Measurements from ENCODE around the gene VTCN1.
"Not testable (repeated sequence)": the region's sequence is repeated elsewhere in the genome, so short reads cannot be mapped to it uniquely, and the experiment has no call there.

The VTCN1 gene

DNA sequence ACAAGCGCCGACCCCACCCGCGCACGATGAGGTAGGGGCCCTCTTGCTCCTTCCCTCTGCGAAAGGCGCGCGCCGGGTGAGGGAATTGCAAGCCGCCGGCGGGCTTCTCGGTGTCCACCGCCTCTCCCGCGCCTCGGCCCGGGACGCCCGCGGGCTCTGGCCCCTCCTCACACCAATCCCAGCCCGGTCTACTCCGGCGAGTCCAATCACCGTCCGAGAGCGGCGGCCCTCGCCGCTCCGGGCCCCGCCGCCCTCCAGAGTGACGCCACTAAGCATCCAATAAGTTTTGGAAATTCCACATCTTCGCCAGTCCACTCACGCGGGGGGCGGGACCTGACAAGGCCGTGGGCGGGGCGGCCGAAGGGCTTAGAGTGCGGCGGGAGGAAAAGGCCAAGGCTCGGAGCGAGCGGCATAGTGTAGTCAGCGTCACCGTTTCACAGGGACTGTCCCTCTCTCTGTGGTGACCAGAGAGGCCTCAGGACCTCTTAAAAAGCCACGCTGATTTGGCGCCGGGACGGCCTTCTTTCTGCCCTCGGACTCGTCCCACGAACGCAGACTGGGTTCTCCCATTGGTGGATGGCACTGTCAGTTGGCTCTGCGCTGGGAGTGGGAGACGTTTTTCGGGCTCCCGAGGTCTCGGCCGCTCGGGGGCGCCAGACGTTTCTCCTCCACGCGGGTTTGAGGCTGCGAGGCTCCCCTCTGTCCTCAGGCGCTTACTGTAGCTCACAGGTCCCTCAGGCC is 89.0 kb downstream of the VTCN1 start, which contains the start of gene TRIM45:
Gene TRIM45, minus strand, starts transcription at position 161 of the 741 bp plus-strand sequence. CDS start 548 bp downstream, outside the sequence.
- DNase-seq, result peak; percentile 98

DNA sequence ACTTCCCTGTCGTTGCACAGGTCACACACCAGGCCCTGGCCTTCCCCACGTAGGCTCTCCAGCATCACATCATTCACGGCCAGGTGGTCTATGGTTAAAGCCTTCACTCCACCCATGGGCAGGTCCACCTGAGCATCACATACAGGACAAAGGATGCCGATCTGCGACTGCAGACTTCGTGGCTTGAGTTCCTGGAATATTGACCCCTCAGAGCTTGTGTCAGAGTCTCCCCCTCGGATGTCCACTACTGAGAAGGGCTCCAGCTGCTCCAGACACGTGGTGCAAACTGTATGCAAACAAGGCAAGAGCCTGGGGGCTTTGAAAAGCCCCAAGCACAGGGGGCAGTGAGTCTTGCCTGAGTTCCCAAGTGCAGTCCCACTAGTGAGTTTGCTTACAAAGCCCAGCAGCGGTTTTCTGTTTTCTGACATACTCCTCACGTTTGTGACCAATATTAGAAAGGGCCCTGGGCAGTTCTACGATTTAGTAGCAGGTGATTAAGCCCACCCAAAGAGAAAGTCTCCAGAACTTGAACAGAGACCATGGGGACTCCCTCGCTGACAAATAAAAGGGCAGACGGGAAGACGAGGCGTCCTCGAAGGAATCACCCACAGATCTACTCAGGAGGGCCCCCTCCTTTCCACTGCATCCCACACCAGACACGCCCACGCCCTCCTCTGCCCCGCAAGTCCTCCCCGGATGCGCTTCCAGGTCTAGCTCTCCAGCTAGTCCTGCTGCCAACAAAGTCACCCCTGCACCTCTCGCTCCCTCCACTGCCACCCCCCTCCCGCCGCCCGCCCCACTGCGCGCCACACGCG is 89.7 kb downstream of the VTCN1 start:
- DNase-seq, result no peak

DNA sequence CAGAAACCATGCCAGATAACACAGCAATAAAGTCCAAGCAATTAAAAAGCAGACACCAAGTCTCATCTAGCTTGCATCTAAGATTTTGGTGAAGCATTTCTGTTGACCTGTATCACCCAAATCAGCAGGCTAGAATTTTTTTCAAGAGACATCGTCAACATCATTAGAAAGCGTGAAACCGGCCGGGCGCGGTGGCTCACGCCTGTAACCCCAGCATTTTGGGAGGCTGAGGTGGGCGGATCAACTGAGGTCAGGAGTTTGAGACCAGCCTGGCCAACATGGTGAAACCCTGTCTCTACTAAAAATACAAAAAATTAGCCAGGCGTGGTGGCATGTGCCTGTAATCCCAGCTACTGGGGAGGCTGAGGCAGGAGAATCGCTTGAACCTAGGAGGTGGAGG is 91.6 kb downstream of the VTCN1 start:
- DNase-seq, result not testable (repeated sequence)

DNA sequence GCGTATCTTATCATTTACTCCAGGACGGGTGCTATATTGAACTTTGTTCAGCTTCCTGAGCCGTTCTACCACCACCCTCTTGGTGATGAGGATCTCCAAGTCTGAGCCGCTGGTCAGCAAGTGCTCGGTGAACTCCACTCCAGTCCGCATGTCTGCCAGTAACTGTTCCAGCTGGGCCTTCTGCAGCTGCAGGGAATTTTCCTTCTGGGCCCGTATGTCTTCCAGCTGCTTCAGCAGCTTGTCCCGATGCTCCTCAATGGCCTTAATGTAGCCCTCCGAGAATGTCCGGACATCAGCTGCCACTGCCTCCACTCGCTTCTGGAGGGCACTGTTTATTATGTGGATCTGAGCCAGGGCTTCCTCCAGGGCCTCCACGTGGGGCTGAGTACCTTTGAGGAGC is 92.6 kb downstream of the VTCN1 start:
- no peak for DNase-seq

DNA sequence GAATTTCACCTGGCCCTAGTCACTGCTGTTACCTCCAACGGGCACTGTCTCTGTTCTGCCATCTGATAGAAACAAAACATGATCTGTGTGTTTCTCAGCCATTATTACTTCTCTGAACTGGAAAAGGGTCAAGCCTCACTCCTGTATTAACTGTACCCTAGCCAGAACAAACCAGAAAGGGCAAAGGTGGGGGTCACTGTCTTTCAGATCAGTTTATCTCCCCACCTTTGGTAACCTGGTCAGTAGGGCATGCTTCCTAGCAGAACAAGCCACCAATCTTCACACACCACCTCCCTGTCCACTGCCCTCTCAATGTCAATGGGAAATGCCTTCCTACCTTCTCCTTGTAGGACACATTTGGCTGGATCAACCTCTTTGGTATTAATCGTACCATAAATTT is 93.0 kb downstream of the VTCN1 start:
- DNase-seq, result no peak

DNA sequence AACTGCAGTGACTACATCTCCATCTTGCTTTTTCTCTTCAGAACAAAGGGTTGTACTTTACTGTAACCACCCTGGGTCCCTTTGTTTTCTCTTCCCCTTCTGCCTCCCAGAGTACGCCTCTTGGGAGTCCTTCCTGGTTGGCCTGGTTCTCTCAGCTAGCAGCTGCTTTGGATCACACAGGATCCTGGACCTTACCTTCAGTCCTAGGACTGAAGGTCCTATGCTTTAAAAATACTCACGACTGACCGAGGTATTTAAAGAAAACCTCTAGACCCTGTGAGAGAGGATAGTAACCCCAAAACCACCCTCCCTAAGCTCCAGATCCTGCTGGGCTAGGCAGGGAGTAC is 94.0 kb downstream of the VTCN1 start:
- DNase-seq, result no peak

DNA sequence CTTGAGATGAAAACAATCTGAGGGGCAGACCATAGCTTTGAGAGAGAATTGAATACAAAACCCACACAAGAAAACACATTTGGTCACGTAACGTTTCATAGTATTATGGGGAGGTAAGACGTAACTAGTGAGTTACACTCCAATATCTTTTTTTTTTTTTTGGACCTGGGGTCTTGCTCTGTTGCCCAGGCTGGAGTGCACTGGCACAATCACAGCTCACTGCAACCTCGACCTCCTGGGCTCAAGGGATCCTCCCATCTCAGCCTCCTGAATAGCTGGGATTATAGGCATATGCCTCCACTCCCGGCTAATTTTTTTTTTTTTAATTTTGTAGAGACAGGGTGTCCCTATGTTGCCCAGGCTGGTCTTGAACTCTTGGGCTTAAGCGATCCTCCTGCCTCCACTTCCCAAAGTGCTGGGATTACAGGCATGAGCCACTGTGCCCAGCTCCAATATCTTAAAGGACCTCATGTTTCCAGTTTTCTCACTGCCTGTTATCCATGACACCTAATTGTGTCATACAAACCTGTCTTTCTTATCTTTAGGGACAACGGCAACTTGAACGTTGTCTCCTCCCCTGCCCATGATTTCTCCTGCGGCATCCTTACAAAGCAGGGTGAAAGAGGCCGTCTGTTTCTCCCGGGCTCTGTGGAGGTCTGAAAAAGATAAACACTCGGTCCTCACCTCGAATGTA is 94.5 kb downstream of the VTCN1 start:
- no peak for DNase-seq

DNA sequence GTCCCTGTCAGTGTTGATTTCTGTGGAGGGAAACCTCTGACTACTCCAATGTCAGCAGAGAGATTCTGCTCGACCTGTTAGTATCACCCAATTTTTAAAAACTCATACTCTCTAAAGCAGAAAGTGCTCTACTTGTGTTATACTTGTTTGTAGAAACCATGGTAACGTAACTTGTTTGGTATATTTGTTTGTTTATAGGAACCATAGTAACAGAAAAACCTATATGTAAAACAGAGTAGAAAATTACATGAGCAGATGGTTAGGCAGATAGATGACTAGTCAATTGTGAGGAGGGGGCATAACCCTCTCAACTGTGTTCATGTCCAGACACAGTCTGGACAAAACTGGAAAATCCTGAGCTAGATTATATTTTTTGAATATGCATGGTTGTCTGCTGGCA is 95.8 kb downstream of the VTCN1 start:
- no peak for DNase-seq

DNA sequence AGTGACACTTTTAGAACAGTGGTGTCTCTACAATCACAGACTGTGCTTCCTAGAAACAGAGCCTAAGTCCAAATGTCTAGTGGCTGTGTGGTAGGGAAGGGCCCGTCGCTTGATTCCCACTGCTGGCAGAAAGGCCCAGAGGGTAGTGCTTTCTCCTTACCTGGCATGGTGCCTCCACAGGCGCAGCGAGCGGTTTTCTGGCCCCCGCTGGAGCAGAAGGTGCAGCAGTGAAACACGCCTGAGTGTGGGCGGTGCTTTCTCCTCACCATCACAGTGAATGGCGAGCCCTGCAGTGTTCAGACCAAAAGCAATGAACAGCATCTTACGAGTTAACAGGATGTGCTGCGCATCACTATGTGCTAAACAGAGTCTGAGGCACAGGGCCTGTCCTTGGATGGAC is 97.5 kb downstream of the VTCN1 start:
- DNase-seq, result no peak

DNA sequence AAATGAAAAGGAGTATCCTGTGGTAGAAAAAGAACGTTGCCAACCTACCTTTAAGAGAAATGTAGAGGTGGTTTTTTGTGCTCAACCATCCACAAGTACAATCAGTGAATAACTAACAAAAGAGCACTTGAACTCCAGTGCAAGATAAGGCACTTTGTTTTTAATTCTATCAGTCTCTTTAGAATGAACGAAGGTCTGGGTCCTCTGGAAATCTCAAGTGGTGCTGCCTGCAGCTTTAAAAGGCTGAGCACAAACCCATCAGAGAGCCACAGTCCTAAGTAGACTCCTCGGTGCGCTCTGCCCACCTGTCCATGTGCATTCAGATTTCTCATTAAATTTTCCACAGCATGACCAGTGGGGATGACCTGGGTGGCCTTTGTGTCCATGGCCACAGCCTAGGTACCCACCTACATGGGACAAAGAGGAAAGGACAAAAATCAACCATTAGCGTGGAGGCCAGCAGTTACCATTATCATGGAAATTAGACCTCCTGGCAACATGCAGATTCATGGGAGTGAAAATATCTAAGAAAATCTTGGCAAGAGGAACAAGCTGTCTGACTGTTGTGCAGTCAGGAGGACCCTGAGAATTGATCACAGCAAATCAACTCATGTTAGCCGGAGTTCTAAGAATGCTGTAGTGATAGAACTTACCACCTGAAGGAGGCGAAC is 98.5 kb downstream of the VTCN1 start:
- DNase-seq, result no peak

DNA sequence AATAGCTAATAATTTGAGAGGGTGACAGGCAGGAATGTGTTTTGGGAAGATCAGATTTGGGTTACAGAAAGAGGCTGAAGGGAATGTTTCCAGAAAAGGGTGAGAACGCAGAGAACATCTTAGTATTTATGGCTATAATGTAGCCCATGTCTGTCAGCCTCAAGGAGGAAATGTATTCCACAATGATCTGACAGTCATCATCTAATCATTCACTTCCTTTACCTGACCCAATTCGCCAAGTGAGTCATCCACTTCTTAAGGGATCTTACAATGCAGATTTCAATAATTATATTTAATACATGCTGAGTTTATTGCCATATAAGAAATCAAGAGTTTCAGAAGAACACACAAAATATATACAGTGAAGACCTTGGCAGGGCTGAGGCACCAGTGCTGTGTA is 100.0 kb downstream of the VTCN1 start:
- DNase-seq, result no peak

DNA sequence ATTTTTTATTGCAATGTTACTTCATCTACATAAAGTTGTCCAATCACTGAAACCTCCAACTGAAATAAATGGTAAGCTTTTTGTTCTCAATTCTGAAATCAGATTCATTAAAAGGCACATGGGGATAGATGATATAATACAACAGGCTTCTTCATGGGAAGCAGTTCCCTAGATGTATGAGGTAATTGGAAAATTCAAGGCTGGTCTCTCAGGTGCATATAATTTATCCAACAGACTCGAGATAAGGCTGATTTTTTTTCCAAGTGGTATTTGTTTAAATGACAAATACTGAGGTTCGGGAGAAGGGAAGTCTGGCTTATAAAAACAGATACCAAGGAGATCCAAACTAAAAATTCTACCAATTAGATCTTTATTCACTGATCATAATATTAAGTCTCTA is 103.4 kb downstream of the VTCN1 start:
- DNase-seq, result no peak

DNA sequence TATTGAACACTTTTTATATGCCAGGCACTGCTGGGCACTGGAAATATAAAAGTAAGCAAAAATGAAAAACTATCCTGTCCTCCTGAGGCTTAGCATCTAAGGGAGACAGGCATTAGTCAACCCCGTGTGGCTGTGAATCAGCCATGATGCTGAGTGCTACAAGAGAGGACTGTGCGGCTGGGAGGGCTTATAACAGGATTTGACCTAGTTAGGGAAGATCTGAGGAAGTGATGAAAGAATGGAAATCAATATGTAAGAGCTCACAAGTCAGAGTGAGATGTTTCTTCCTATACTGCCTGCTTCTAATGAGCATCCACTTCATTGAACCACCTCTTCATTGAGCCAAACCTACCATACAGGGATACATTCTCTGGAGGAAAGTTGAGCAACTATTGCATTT is 104.2 kb downstream of the VTCN1 start:
- peak in 1 of 2 donors; percentile 13 for DNase-seq

DNA sequence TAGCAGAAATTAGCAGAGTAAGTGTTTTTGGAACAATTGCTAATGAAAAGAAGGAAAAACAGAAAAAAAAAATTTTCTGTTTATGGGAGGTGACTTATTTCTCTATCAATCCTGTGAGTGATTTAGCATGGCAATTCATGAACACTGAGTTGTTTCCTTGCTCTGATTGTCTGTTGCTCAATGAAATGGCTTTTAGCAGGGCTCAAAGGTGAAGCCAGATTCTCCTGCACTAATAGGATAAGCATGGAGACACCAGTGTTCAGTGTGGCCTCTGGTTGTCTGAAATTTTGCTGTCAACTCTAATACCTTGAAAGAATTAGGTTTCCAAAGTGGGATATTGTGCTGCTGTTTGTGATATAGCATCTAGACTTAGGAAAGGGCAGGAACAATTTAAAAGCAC is 105.0 kb downstream of the VTCN1 start:
- no peak for DNase-seq

DNA sequence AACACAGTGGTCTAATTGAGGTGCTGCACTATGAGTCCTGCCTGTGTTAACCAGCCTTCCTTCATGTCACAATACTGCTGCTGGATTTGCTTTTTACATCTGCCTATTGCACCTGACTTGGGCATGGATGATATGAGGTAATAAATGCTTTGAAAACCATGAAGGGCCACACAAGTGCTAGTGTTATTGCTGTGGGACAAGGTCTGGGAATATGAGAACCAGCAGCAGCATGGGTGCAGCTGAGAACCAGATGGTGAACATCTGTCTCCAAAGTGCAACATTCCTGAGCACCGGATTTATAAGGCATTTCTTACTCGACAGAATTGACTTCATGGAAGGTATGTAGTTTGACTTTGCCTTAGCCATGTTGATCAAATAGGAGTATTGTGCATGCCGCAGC is 105.7 kb downstream of the VTCN1 start:
- no peak for DNase-seq

DNA sequence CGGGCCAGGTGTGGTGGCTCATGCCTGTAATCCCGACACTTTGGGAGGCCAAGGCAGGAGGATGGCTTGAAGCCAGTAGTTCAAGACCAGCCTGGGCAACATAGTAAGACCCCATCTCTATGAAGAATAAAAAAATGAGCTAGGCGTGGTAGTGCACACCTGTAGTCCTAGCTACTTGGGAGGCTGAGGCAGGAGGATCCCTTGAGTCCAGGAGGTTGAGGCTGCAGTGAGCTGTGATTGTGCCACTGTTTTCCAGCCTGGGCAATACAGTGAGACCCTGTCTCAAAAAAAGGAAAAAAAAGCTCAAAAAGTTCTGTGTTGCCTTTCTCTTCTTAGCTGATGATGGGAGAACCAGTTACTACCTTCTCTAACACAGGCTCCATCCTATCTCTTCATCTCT is 108.9 kb downstream of the VTCN1 start:
- not testable (repeated sequence) for DNase-seq

DNA sequence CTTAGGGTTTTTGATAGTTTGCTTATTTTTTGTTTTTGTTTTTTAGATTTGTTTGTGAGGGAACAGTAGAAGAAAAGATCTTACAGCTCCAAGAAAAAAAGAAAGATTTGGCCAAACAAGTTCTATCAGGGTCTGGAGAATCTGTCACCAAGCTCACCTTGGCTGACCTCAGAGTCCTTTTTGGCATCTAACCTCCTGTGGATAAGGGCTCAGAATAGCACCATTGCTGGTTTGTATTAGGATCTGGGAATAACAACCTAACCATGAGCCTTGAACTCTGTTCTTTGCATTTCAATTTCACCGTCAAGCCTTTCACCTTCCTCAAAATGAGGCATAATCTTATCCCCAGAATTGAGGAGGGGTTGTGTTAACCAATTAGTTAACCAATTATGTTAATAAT is 109.4 kb downstream of the VTCN1 start:
- no peak for DNase-seq

DNA sequence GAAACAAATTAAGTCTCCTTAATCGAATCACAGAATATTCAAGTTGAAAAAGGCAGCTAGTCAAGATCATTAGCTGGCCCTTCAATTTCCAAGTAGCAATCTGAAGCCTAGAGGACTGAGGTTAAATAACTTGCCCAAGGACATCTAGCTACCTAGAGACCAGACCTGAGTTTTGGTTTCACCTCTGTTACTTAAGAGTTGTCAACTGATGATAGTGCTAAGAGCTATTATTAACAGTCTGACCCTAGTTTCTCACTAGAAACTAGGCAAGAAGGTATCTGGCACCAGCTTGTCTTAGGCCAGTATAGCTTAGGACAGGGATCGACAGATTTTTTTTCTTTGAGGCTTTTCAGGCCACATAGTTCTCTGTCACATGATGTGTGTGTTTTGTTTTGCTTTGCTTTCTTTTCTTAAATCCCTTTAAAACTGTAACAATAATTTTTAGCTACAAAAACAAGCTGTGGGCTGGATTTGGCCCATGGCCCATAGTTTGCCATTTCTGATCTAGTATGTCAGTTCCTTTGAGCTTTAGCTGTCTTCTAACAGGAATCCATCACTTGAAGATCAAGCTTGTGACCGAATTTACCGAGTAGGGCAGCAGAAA is 112.3 kb downstream of the VTCN1 start:
- DNase-seq, result no peak

DNA sequence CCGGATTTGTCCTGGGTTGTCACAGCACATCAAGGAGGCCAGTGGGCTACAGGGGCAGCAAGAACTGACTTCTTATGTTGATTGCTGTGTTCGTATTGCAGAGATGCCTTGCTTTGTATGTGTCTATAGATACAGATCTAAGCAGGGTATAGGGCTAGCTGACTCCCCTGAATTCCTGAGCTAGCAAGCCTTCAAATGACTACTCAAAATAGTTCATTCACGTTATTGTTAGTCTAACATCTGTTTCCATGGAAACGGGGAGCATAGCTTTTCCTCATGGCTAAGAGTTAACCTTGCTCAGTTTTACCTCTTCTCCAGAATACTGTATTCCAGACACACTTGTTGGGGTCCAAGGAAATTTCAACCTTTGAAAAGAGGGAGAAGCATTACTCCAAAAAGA is 113.3 kb downstream of the VTCN1 start:
- no peak for DNase-seq

DNA sequence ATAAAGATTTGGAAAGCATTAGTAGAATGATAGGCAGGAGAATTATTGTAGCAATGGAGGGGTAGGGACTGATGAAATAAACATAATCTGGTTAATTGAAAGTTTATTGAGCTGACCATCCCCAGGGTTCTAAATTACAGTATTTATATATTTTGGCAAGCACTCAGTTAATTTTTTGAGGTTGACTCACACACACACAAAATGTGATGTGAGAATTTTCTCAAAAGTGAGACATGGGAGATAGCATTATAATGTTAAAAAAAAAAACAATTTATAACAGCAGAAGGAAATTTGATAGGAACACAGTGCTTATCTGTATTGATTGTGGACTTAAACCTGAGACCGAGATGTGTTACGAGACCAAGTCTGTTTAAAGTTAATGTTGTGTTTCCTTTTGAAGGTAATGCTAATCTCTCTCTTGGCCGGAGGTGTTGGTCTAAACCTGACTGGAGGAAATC is 113.7 kb downstream of the VTCN1 start:
- DNase-seq, result no peak

DNA sequence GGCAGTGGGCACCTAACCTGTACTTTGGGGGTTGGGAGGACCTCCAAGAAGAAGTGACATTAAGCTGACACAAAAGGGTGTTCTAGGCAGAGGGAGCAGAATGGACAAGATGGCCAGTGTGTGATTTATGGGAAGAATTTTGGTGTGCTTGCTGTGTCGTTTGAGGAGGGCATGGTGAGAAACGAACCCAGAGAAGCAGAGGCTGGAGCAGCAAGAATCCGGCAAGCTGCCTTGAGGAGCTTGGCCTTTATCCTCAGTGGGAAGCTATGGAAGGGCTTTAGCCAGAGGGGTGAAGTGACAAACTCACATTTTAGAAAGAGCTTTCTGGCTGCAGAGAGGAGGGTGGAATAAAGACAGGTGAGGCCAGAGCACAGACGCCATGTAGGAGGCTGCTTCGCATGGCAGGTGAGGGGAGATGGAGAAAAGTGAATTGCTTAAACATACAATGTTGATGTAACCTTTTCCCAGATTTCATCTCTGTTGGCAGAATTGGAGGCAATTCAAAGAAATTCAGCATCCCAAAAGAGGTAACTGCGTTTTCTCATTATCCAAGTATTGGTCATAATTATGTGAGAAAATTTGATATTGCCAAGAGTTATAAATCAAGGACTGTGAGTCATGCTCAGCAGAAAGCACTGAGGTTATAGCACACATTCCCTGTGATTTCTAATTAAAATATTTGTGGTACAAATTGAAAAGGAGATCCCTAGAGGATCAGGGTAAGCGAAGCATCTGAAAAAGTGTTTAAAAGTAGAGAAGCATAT is 115.7 kb downstream of the VTCN1 start:
- no peak for DNase-seq
